ENCODE results near the gene KLK13. TPM values are rescaled to one million over a fixed set of nuclear protein-coding genes. Genes with fewer than 3 reads are reported as not detected.

Gene KLK13
- total RNA-seq, 2 experiments from 2014 or later = not detected

DNA sequence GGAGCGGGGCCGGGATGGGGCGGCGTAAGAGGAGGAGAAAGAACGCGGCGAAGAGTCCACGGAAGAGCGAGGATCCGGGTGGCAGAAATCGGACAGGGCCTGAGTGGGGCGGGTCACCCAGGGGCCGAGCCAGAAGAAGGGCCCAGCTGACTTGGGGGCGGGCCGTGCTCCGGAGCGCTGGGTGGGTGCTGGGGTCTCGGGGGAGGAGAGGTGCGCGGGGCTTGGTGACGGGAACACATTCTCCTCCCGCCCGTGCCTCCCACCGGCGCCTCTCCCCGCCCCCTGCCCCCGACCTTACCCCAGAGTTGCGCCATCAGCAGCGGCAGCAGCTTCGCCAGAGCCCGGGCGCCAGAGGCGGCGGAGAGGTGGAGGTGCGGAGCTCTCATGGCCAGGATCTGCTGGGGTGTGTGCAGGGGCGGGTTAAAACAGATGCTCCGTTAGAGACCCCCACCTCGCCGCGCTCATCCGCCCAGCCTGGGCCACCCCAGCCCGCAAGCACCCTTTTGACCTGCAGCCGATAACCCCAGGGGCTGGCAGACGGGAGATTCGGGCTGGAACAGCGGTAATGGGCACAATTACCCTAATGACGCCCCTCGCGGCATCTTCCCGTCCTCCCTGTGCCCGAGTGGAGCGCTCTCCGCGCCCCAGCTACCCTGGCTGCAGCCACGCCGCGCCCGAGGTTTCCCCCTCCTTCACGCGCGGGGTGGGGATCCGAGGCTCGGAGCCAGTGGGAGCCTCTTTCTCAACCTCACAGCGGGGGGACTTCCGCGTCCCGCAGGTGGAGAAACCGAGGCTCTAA lies 45.9 kb downstream of the KLK13 start:
- Mint-ChIP-seq H3K9me3 (no peaks in the 10 kb centered on the region), H3K27ac (no peak overlapping the region), H3K4me3 (no peak overlapping the region), H3K27me3 (peaks cover 53% of the 10 kb centered on the region), H3K4me1 (peaks cover 26% of the 10 kb centered on the region), H3K36me3 (ENCODE audit: low read depth) (peaks cover 2% of the 10 kb centered on the region)
- CTCF ChIA-PET = no interaction called here
- POLR2A ChIA-PET = no interaction called here
- no peak for DNase-seq

- peaks cover 29% of the 10 kb centered on the region for H3K4me1 Mint-ChIP-seq
- no peak overlapping the region for H3K4me3 Mint-ChIP-seq
- no peak overlapping the region for H3K27ac Mint-ChIP-seq
- H3K27me3 Mint-ChIP-seq = peaks cover 53% of the 10 kb centered on the region
- POLR2A ChIA-PET = no interaction called here
- no peak for DNase-seq
- H3K9me3 Mint-ChIP-seq = no peaks in the 10 kb centered on the region
- peaks cover 2% of the 10 kb centered on the region for H3K36me3 Mint-ChIP-seq (ENCODE audit: low read depth)
- CTCF ChIA-PET = interaction anchor here (1.0 to 1.6 kb wide), 2 partner anchors 80 to 95 kb away, joined by 3 to 4 read pairs; no protein-coding TSS in a partner anchor
Measured at GRCh38 chr19:51016798-51017683, 47.9 kb downstream of the KLK13 start.

DNA sequence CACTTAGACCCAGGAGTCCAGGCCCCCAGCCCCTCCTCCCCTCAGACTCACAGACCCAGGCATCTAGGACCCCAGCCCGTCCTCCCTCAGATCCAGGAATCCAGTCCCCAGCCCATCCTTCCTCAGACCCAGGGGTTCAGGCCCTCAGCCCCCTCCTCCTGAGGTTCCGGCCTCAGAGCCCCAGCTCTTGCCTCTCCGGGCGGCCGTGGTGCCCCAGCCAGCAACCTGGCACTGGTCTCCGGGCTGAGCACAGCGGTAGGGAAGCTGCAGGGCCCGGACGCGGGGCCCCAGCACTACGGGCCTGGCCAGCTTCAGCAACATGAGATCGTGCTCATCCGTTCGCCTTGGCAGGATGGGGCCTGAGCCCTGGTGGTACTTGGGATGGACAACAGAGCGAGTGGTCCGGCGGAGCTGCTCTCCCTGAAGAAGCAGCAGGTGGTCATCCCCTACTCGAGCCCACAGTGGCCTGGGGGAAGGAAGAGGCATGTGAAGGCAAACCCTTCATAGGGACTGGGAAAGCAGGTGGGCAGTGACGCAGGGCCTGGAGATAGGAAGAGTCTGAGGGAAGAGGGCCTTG lies 49.1 kb downstream of the KLK13 start:
- H3K27ac Mint-ChIP-seq = no peak overlapping the region
- POLR2A ChIA-PET = no interaction called here
- H3K27me3 Mint-ChIP-seq = peaks cover 53% of the 10 kb centered on the region
- CTCF ChIA-PET = interaction anchor here (1.6 kb wide), 1 partner anchor 81 kb away, joined by 4 read pairs; no protein-coding TSS in a partner anchor
- H3K36me3 Mint-ChIP-seq (ENCODE audit: low read depth) = peaks cover 2% of the 10 kb centered on the region
- peaks cover 29% of the 10 kb centered on the region for H3K4me1 Mint-ChIP-seq
- no peaks in the 10 kb centered on the region for H3K9me3 Mint-ChIP-seq
- H3K4me3 Mint-ChIP-seq = no peak overlapping the region
- DNase-seq = no peak

GRCh38 chr19:51014242-51014641 lies 50.6 kb downstream of the KLK13 start:
- ChIA-PET POLR2A (no interaction called here), CTCF (no interaction called here)
- Mint-ChIP-seq H3K4me3 (no peak overlapping the region), H3K27ac (no peak overlapping the region), H3K27me3 (peaks cover 50% of the 10 kb centered on the region), H3K36me3 (ENCODE audit: low read depth) (peaks cover 2% of the 10 kb centered on the region), H3K4me1 (peaks cover 25% of the 10 kb centered on the region), H3K9me3 (no peaks in the 10 kb centered on the region)
- no peak for DNase-seq

GRCh38 chr19:51012661-51013190 lies 52.2 kb downstream of the KLK13 start:
- no peak for DNase-seq

DNA sequence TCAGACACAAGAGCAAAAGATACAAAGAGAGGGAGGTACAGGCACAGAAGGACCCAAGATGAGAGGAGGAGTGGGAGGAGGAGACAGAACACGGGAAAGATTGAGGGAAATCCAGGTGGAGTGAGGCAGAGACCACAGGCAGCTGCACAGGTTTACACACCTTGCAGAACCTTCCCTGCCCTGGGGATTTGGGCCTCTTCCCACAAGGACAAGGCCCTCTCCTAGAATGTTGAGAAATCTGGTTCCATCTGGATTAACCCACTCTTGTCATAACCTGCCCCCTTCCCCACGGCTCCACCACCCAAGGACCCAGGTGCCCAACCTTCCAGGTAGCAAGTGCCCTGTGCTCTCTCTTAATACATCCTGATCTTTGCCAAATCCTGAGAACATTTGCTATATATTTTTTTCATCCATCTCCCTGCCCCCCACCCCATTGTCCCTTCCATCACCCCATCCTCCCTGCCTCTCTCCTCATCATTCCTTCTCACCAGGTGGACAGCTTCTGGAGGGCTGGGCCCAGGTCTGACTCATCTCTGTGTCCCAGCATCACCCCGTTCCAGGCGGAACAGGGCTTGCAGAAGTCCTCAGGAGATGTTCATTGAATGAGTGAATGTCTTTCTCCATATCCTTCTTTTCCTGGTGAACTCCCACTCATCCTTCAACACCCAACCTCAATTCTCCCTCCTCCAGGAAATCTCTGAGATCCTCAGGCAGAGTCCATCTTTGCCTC lies 54.7 kb downstream of the KLK13 start:
- Mint-ChIP-seq H3K27me3 (peaks cover 20% of the 10 kb centered on the region), H3K4me1 (peaks cover 12% of the 10 kb centered on the region), H3K9me3 (no peaks in the 10 kb centered on the region), H3K36me3 (ENCODE audit: low read depth) (no peaks in the 10 kb centered on the region), H3K27ac (no peak overlapping the region), H3K4me3 (no peak overlapping the region)
- POLR2A ChIA-PET = no interaction called here
- DNase-seq = no peak
- CTCF ChIA-PET = no interaction called here

More at GRCh38 chr19:51012661-51013190, 52.2 kb downstream of the KLK13 start:
- ChIA-PET CTCF (no interaction called here), POLR2A (no interaction called here)
- Mint-ChIP-seq H3K27ac (no peak overlapping the region), H3K9me3 (no peaks in the 10 kb centered on the region), H3K27me3 (peaks cover 40% of the 10 kb centered on the region), H3K4me1 (peaks cover 19% of the 10 kb centered on the region), H3K36me3 (ENCODE audit: low read depth) (no peaks in the 10 kb centered on the region), H3K4me3 (no peak overlapping the region)

DNA sequence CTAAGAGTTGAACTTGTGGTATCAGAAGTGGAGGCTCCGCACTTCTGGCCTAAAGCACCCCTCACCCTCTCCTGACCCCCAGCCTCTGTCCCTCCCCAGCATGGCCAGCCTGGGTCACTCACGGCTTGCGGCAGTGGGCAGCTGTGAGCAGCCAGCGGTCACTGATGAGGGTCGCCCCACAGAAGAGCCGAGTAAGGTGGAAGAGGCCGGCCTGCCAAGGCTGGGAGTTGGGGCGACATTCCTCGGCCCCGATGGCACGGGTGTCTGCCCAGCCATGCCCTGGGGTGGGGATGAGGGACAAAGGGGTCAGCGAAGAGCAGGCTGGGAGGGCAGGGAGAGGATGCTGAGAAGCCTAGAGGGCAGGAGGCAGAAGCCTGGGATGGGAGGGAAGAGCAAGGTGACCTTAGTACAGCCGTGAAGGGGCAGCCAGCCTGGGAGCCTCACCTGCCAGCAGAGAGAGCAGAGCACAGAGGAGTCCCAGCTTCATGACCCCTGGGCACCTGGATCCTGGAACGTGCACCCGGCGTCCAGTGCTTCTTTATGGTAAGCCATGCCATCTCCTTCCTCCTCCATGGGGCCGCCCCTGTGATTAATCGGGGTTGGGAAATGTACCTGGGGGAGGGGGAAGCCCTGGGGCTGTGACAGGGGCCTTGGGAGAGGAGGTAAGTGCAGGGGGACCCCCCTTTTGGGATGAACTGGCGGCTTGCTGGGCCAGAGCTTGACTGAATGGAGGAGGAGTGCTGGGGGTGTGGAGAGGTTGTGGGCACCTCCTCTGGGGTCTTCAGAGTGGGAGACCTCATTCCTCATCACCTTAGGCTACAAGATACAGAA lies 55.6 kb downstream of the KLK13 start:
- ChIA-PET POLR2A (no interaction called here), CTCF (no interaction called here)
- H3K4me3 Mint-ChIP-seq = no peak overlapping the region
- peaks cover 13% of the 10 kb centered on the region for H3K27me3 Mint-ChIP-seq
- no peak for DNase-seq
- peaks cover 4% of the 10 kb centered on the region for H3K4me1 Mint-ChIP-seq
- no peak overlapping the region for H3K27ac Mint-ChIP-seq
- no peaks in the 10 kb centered on the region for H3K9me3 Mint-ChIP-seq
- no peaks in the 10 kb centered on the region for H3K36me3 Mint-ChIP-seq (ENCODE audit: low read depth)

GRCh38 chr19:51007488-51007887 lies 57.4 kb downstream of the KLK13 start:
- no peak for DNase-seq
- Mint-ChIP-seq H3K27ac (no peak overlapping the region), H3K36me3 (ENCODE audit: low read depth) (no peaks in the 10 kb centered on the region), H3K9me3 (no peaks in the 10 kb centered on the region), H3K4me3 (no peak overlapping the region), H3K4me1 (no peaks in the 10 kb centered on the region), H3K27me3 (peaks cover 6% of the 10 kb centered on the region)
- ChIA-PET POLR2A (no interaction called here), CTCF (no interaction called here)

DNA sequence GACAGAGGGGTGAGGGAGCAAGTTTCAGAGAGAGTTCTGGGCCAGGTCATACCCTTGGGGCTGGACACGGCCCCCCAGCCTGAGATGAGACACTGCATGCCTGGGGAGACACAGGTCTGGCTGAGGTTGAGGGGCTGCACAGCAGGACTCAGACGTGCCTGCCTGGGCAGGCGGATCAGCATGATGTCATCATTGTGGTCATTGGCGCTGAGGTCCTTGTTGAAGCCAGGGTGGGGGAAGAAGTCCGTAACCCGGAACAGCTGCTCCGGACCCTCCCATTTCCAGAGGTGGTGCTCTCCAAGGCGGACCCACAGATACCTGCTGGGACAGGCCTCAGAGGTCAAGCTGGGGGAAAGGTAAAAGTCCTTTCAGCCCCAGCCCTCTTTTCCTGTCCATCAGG lies 58.5 kb downstream of the KLK13 start:
- H3K27ac Mint-ChIP-seq = no peak overlapping the region
- H3K36me3 Mint-ChIP-seq (ENCODE audit: low read depth) = no peaks in the 10 kb centered on the region
- no peak for DNase-seq
- H3K9me3 Mint-ChIP-seq = no peaks in the 10 kb centered on the region
- CTCF ChIA-PET = no interaction called here
- H3K4me3 Mint-ChIP-seq = no peak overlapping the region
- peaks cover 6% of the 10 kb centered on the region for H3K27me3 Mint-ChIP-seq
- POLR2A ChIA-PET = no interaction called here
- no peaks in the 10 kb centered on the region for H3K4me1 Mint-ChIP-seq

Other genes starting within 250 kb of the KLK13 start
- gene KLK1, start 241.3 kb downstream of the KLK13 start, total RNA-seq = 1 to 10 TPM; 2.2 to 2.6 TPM
- gene KLK15, start 231.5 kb downstream of the KLK13 start, total RNA-seq = not detected
- gene KLK3, start 210.2 kb downstream of the KLK13 start, total RNA-seq = not detected
- gene KLK2, start 191.7 kb downstream of the KLK13 start, total RNA-seq = under 1 TPM in 1 of 2 experiments, not detected in 1; 0.35 TPM
- gene KLK4, start 153.7 kb downstream of the KLK13 start, total RNA-seq = not detected
- not detected for gene KLK5, start 112.1 kb downstream of the KLK13 start, total RNA-seq
- not detected for gene KLK6, start 95.5 kb downstream of the KLK13 start, total RNA-seq
- gene KLK7, start 81.2 kb downstream of the KLK13 start, total RNA-seq = not detected
- gene KLK8, start 63.5 kb downstream of the KLK13 start, total RNA-seq = not detected
- gene KLK10, start 45.4 kb downstream of the KLK13 start, total RNA-seq = not detected
- not detected for gene KLK11, start 38.5 kb downstream of the KLK13 start, total RNA-seq
- gene KLK12, start 30.1 kb downstream of the KLK13 start, total RNA-seq = not detected
- under 1 TPM in 1 of 2 experiments, not detected in 1; 0.20 TPM for gene KLK14, start 17.8 kb upstream of the KLK13 start, total RNA-seq
- gene CTU1, start 43.3 kb upstream of the KLK13 start, total RNA-seq = 1 to 10 TPM; 9.0 to 9.4 TPM
- 1 to 10 TPM; 1.1 to 1.7 TPM for gene SIGLEC9, start 59.8 kb upstream of the KLK13 start, total RNA-seq
- not detected for gene SIGLEC7, start 77.2 kb upstream of the KLK13 start, total RNA-seq
- 10 to 100 TPM; 21.1 to 23.7 TPM for gene CD33, start 160.0 kb upstream of the KLK13 start, total RNA-seq
- gene SIGLECL1, start 186.0 kb upstream of the KLK13 start, total RNA-seq = under 1 TPM in 1 of 2 experiments, not detected in 1; 0.18 TPM
- under 1 TPM; 0.68 to 0.81 TPM for gene IGLON5, start 246.6 kb upstream of the KLK13 start, total RNA-seq